Vagina (tissue), 2 donors: ENCODE results near the gene LHFPL3. TPM values are rescaled to one million over a fixed set of nuclear protein-coding genes. Genes with fewer than 3 reads are reported as not detected.

ENCODE experiments used
- DNase-seq, 2 donors: peaks; one replicate each; pipeline ENCODE4 v3.0.0-alpha.2; 2017; ENCODE audit errors: extremely low spot score in 2 of 2
- H3K27ac ChIP-seq: fragments of 200-600 bp; sonication (generic); one replicate; pipeline ENCODE4 v1.5.1; 2019
- H3K27me3 ChIP-seq: fragments of 200-600 bp; sonication (generic); one replicate; pipeline ENCODE4 v1.5.1; 2019
- H3K36me3 ChIP-seq, 2 donors: fragments of 200-600 bp; sonication (generic); one replicate each; pipeline ENCODE4 v1.5.1; 2017 to 2019
- H3K4me1 ChIP-seq: fragments of 200-600 bp; sonication (generic); one replicate; pipeline ENCODE4 v1.5.1; 2019
- H3K4me3 ChIP-seq, 2 donors: fragments of 200-600 bp; sonication (generic); 1 replicate in 1 of 2; 2 replicates in 1 of 2; pipeline ENCODE4 v1.5.1; 2016 to 2019
- H3K9me3 ChIP-seq: fragments of 200-600 bp; sonication (generic); one replicate; pipeline ENCODE4 v1.5.1; 2019
- POLR2A ChIP-seq, 2 donors: fragments of 450-650 bp; IDR thresholded peaks; one replicate each; pipeline ENCODE4 v1.6.1; 2017; ENCODE audit warnings: antibody characterized with exemption in 2 of 2, mild to moderate bottlenecking in 2 of 2, moderate library complexity in 2 of 2
- POLR2AphosphoS5 ChIP-seq, 2 donors: sonication (generic); formaldehyde crosslinking; IDR thresholded peaks; one replicate each; pipeline ENCODE4 v1.9.0; 2017; ENCODE audit warnings: antibody characterized with exemption in 2 of 2, mild to moderate bottlenecking in 2 of 2, low read depth in 1 of 2; ENCODE audit not compliant: insufficient read depth in 1 of 2
- intact Hi-C: fragments of 100-400 bp; cut with DNase I; formaldehyde crosslinking; loops from one replicate; pipeline ENCODE4 v1.15.1; 2023
- total RNA-seq: library from RNA; depleted of rRNA; stranded (reverse); fragments of >200 nt; gene quantifications from one replicate; pipeline ENCODE4 v1.2.3, GENCODE V29; 2016
- TF ChIP-seq, protein P1 (sequence below), 3 experiments: fragments of 450-650 bp in 2 of 3; fragments of 200-600 bp in 1 of 3; sonication (generic) in 1 of 3; IDR thresholded peaks; one replicate each; pipeline ENCODE4 v1.5.1; 2017 to 2019; ENCODE audit warnings: antibody characterized with exemption in 3 of 3, mild to moderate bottlenecking in 2 of 3, moderate library complexity in 2 of 3

LHFPL3 gene
- total RNA-seq, 1 donor from 2014 or later = not detected

DNA sequence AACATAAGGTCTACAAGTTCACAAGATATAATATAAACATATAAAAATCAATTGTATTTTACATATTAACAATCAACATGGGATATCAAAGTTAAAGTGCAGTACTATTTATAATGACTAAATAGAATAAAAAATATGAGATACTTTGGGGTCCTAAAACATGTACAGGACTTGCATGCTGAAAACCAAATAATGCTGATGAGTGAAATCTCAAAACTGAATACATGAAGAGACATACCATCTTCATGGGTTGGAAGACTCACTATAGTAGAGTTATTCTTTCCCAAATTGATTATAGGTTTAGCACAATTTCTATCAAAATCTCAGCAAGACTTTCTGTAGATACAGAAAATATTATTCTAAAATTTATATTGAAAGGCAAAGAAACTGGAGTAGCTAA, 181.5 kb downstream of the LHFPL3 start:
- H3K9me3 ChIP-seq = no peaks in the 10 kb centered on the region

DNA sequence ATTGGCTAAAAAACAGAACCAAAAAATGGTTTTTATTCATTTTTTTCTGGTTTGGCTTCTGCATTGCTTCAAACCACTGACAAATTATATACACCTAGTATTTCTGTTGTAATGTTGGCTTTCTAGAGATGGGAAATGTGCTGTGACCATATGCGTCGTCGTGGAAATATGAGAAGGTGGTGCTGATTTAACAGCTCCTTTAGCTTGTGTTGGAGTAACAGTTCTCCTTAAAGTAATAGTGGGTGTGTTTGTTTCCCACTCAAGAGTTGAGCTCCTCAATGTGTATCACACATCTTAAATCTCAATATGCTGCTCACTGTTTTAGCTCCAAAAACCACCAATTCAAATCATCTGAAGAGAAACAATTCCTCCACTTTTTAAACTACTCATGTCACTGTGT, 196.4 kb downstream of the LHFPL3 start:
- Histone ChIP-seq H3K27me3 (no peaks in the 10 kb centered on the region), H3K4me3 (no peak overlapping the region), H3K9me3 (no peaks in the 10 kb centered on the region), H3K4me1 (no peaks in the 10 kb centered on the region), H3K36me3 (no peaks in the 10 kb centered on the region), H3K27ac (no peak overlapping the region)
- intact Hi-C loops = no loop called here
- TF ChIP-seq POLR2A (IDR thresholded peaks at IDR 0.05) (no peak), POLR2AphosphoS5 (IDR thresholded peaks at IDR 0.05; ENCODE audit: insufficient read depth in 1 of 2, low read depth in 1 of 2) (no peak)
- TF ChIP-seq, protein P1, sequence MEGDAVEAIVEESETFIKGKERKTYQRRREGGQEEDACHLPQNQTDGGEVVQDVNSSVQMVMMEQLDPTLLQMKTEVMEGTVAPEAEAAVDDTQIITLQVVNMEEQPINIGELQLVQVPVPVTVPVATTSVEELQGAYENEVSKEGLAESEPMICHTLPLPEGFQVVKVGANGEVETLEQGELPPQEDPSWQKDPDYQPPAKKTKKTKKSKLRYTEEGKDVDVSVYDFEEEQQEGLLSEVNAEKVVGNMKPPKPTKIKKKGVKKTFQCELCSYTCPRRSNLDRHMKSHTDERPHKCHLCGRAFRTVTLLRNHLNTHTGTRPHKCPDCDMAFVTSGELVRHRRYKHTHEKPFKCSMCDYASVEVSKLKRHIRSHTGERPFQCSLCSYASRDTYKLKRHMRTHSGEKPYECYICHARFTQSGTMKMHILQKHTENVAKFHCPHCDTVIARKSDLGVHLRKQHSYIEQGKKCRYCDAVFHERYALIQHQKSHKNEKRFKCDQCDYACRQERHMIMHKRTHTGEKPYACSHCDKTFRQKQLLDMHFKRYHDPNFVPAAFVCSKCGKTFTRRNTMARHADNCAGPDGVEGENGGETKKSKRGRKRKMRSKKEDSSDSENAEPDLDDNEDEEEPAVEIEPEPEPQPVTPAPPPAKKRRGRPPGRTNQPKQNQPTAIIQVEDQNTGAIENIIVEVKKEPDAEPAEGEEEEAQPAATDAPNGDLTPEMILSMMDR (IDR thresholded peaks at IDR 0.05) = no peak
- no peak for DNase-seq

More for the DNA sequence above, 181.5 kb downstream of the LHFPL3 start:
- no peaks in the 10 kb centered on the region for H3K4me1 ChIP-seq
- no peak for DNase-seq
- no peak overlapping the region for H3K27ac ChIP-seq
- intact Hi-C loops = no loop called here
- no peaks in the 10 kb centered on the region for H3K36me3 ChIP-seq
- TF ChIP-seq POLR2A (IDR thresholded peaks at IDR 0.05) (no peak), POLR2AphosphoS5 (IDR thresholded peaks at IDR 0.05; ENCODE audit: insufficient read depth in 1 of 2, low read depth in 1 of 2) (no peak)
- TF ChIP-seq, protein P1 (IDR thresholded peaks at IDR 0.05) = no peak
- no peaks in the 10 kb centered on the region for H3K27me3 ChIP-seq
- H3K4me3 ChIP-seq = no peak overlapping the region

DNA sequence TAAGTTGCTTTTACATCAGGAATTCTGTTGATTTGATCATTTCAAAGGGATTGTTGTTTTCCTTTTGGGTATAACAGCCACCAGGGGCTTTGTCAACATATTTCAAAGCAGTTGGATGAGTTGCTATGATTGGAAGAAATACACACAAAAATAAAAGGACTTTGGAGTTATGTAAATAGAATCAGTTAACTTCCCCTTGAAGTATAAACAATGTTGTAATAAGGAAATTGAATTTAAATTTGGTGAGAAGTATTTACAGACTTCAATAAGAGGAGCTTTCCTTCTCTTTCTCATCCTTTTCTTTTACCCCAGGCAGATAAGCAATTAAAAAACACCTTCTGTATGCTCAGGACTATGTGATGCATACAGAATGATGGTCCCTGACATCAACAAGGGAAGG, 199.7 kb downstream of the LHFPL3 start:
- no peak overlapping the region for H3K4me3 ChIP-seq
- H3K27me3 ChIP-seq = no peaks in the 10 kb centered on the region
- intact Hi-C loops = no loop called here
- TF ChIP-seq POLR2A (IDR thresholded peaks at IDR 0.05) = no peak
- TF ChIP-seq POLR2AphosphoS5 (IDR thresholded peaks at IDR 0.05; ENCODE audit: insufficient read depth in 1 of 2, low read depth in 1 of 2) = no peak
- TF ChIP-seq, protein P1 (IDR thresholded peaks at IDR 0.05) = no peak
- no peak overlapping the region for H3K27ac ChIP-seq
- H3K9me3 ChIP-seq = no peaks in the 10 kb centered on the region
- H3K4me1 ChIP-seq = no peaks in the 10 kb centered on the region
- no peaks in the 10 kb centered on the region for H3K36me3 ChIP-seq
- no peak for DNase-seq

DNA sequence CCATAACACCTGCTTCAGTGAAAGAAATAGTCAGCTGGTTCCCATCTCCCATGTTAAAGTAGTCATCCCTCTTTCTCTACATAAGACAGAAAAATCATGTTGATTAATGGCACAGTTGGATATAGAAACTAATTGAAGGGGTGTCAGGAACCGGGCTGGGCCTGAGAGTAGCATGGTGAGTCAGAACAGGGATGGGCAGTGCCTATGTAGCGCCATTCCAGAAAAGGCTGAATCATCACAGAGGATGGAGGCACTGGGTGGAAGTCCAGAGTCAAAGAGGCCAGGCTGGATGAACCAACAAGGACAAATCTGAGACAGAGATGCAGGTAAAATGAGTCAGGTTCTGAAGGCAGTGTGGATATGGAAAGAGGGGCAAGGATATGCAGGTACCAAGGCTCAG, 201.2 kb downstream of the LHFPL3 start:
- DNase-seq = no peak
- Histone ChIP-seq H3K4me1 (no peaks in the 10 kb centered on the region), H3K27me3 (no peaks in the 10 kb centered on the region), H3K27ac (no peak overlapping the region), H3K36me3 (no peaks in the 10 kb centered on the region), H3K9me3 (no peaks in the 10 kb centered on the region), H3K4me3 (no peak overlapping the region)
- intact Hi-C loops = no loop called here
- no peak for TF ChIP-seq POLR2A (IDR thresholded peaks at IDR 0.05)
- TF ChIP-seq, protein P1 (IDR thresholded peaks at IDR 0.05) = no peak
- TF ChIP-seq POLR2AphosphoS5 (IDR thresholded peaks at IDR 0.05; ENCODE audit: insufficient read depth in 1 of 2, low read depth in 1 of 2) = no peak

DNA sequence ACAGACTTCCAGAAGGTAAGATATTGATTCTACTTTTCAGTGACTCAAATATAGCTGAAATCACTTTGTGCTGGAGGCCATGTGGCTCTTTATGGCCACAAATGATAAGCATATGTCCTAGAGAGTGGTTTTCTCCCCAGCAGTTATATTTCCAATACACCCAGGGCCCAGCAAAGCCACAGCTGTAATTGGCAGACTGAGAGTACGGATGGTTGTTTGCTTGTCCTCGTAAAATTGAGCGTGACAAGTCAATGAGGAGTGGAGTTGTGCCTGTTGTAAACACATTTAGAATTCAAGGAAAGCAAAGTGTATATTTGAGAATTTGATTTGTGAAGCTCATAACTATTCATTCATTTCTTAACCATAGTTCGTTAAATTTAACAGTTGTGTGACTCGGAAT, 201.8 kb downstream of the LHFPL3 start:
- DNase-seq = no peak
- intact Hi-C loops = no loop called here
- Histone ChIP-seq H3K4me3 (no peak overlapping the region), H3K4me1 (no peaks in the 10 kb centered on the region), H3K36me3 (no peaks in the 10 kb centered on the region), H3K27me3 (no peaks in the 10 kb centered on the region), H3K27ac (no peak overlapping the region), H3K9me3 (no peaks in the 10 kb centered on the region)
- TF ChIP-seq, protein P1 (IDR thresholded peaks at IDR 0.05) = no peak
- no peak for TF ChIP-seq POLR2A (IDR thresholded peaks at IDR 0.05)
- TF ChIP-seq POLR2AphosphoS5 (IDR thresholded peaks at IDR 0.05; ENCODE audit: insufficient read depth in 1 of 2, low read depth in 1 of 2) = no peak
